HepG2 (cell line): ENCODE results near the gene CASZ1. TPM values are rescaled to one million over a fixed set of nuclear protein-coding genes. Genes with fewer than 3 reads are reported as not detected.

Experiments
- ATAC-seq: fragments of 200-7000 bp; cut with Tn5 transposase; 3 replicates; pipeline ENCODE4 v1.9.1; 2020; ENCODE audit warnings: mild to moderate bottlenecking, moderate library complexity
- BruUV-seq: library from RNA; stranded (reverse); fragments of 400-500 nt; replicated peaks from 2 replicates; lab custom pipeline; 2021; lab: Mats Ljungman, UMichigan
- CTCF ChIA-PET: fragments of 300-600 bp; formaldehyde crosslinking; extraction: SDS; loops from one replicate; lab custom pipeline; 2021; ENCODE audit warnings: low total read pairs, inconsistent platforms, low intra/inter-chr PET ratio; lab: Yijun Ruan, JAX
- POLR2A ChIA-PET: fragments of 350-600 bp; sonication (Branson Sonifier 250); formaldehyde crosslinking; loops from one replicate; lab custom pipeline; 2020; ENCODE audit warnings: antibody characterized with exemption, inconsistent platforms; lab: Yijun Ruan, JAX
- DNase-seq: peaks from one replicate; pipeline ENCODE4 v3.0.0-alpha.2; 2015; ENCODE audit warnings: low spot score
- FAIRE-seq: peaks from 3 replicates; lab custom pipeline; 2011; peaks lifted over from hg19 to GRCh38; lab: Jason Lieb, UNC
- H2AFZ ChIP-seq: one replicate; pipeline ENCODE4 v1.6.1; 2011; ENCODE audit warnings: low read length, inconsistent platforms
- H3K27ac ChIP-seq: fragments of 300-600 bp; 3 replicates; pipeline ENCODE4 v1.8.0; 2011; ENCODE audit warnings: mixed run types, mild to moderate bottlenecking, mixed read lengths, low read length, inconsistent platforms; ENCODE audit not compliant: insufficient read depth; ENCODE audit errors: extremely low read length
- H3K27me3 ChIP-seq, 2 experiments: fragments of 200-600 bp in 1 of 2; 2 replicates in 1 of 2; 3 replicates in 1 of 2; pipeline versions ENCODE4 v1.6.0 to v1.8.0; 2011; ENCODE audit warnings: low read length in 2 of 2, mild to moderate bottlenecking in 2 of 2, moderate library complexity in 2 of 2, inconsistent platforms in 1 of 2; ENCODE audit not compliant: insufficient read depth in 2 of 2, control insufficient read depth in 1 of 2
- H3K36me3 ChIP-seq, 2 experiments: fragments of 200-600 bp in 1 of 2; replicated peaks in 1 of 2; 2 replicates in 1 of 2; 3 replicates in 1 of 2; pipeline versions ENCODE4 v1.5.1 to v1.8.0; 2011; ENCODE audit warnings: low read length in 2 of 2, inconsistent platforms in 1 of 2; ENCODE audit not compliant: insufficient read depth in 2 of 2, control insufficient read depth in 1 of 2
- H3K4me1 ChIP-seq: 2 replicates; pipeline ENCODE4 v1.5.1; 2012; ENCODE audit warnings: low read length, inconsistent platforms; ENCODE audit not compliant: insufficient read depth
- H3K4me2 ChIP-seq: 2 replicates; pipeline ENCODE4 v1.6.0; 2011; ENCODE audit warnings: low read depth, low read length, inconsistent platforms
- H3K4me3 ChIP-seq, 3 experiments: fragments of 200-600 bp in 1 of 3; sonication (generic), shearing (Covaris generic) in 1 of 3; replicated peaks in 1 of 3; 2 replicates each; pipeline ENCODE4 v1.5.1; 2011 to 2016; ENCODE audit warnings: low read length in 3 of 3, inconsistent platforms in 2 of 3, low read depth in 2 of 3, mild to moderate bottlenecking in 2 of 3, control low read depth in 1 of 3, mixed read lengths in 1 of 3; ENCODE audit not compliant: insufficient read depth in 1 of 3
- H3K79me2 ChIP-seq: one replicate; pipeline ENCODE4 v1.6.1; 2011; ENCODE audit warnings: low read length, inconsistent platforms; ENCODE audit not compliant: insufficient read depth
- H3K9ac ChIP-seq: 2 replicates; pipeline ENCODE4 v1.6.0; 2011; ENCODE audit warnings: mild to moderate bottlenecking, low read depth, low read length, inconsistent platforms; ENCODE audit not compliant: insufficient read depth
- H3K9me3 ChIP-seq: 2 replicates; pipeline ENCODE4 v1.5.1; 2012; ENCODE audit warnings: mild to moderate bottlenecking, low read length
- H4K20me1 ChIP-seq: 2 replicates; pipeline ENCODE4 v1.6.0; 2011; ENCODE audit warnings: inconsistent platforms, mild to moderate bottlenecking, low read length, moderate library complexity; ENCODE audit not compliant: insufficient read depth
- AHR ChIP-seq: IDR thresholded peaks from 2 replicates; pipeline ENCODE4 v1.6.1; 2018; ENCODE audit warnings: missing genetic modification reagents, missing compliant biosample characterization
- ARNTL ChIP-seq: sonication (generic); formaldehyde crosslinking; IDR thresholded peaks from 2 replicates; pipeline ENCODE4 v1.4.0; 2020; ENCODE audit warnings: mild to moderate bottlenecking, missing genetic modification reagents
- KLF9 ChIP-seq: IDR thresholded peaks from 2 replicates; pipeline ENCODE4 v1.6.1; 2016; ENCODE audit warnings: low read depth
- NFE2L1 ChIP-seq: sonication (generic); formaldehyde crosslinking; IDR thresholded peaks from 2 replicates; pipeline ENCODE4 v1.4.0; 2020; ENCODE audit warnings: missing genetic modification reagents, mild to moderate bottlenecking, borderline replicate concordance
- PAWR ChIP-seq: sonication (generic); formaldehyde crosslinking; IDR thresholded peaks from 2 replicates; pipeline ENCODE4 v1.4.0; 2020; ENCODE audit warnings: missing genetic modification reagents, mild to moderate bottlenecking, borderline replicate concordance
- ZNF354B ChIP-seq: sonication (generic); formaldehyde crosslinking; IDR thresholded peaks from 2 replicates; pipeline ENCODE4 v1.8.0; 2022; ENCODE audit warnings: mild to moderate bottlenecking, missing genetic modification reagents
- ZNF766 ChIP-seq: sonication (generic); formaldehyde crosslinking; IDR thresholded peaks from 2 replicates; pipeline ENCODE4 v1.5.0; 2020; ENCODE audit warnings: missing genetic modification reagents, borderline replicate concordance
- WGBS: methylation state at CpG from one replicate; pipeline ENCODE4 v1.1.6; 2017; ENCODE audit warnings: low lambda C conversion rate; 5-methylcytosine and 5-hydroxymethylcytosine counted together
- in situ Hi-C: cut with HindIII; loops from 2 replicates; pipeline ENCODE4 v1.10.0; 2017; ENCODE audit warnings: low pct_unique_long_range_greater_than_20kb; ENCODE audit not compliant: extremely low pct_ligation_motif_present
- intact Hi-C: fragments of 100-400 bp; cut with micrococcal nuclease; formaldehyde crosslinking; loops from one replicate; pipeline ENCODE4 v1.10.0; 2022; ENCODE audit not compliant: unreplicated experiment
- polyA plus RNA-seq, 8 experiments: library from polyadenylated mRNA; depleted of rRNA in 3 of 8; stranded (reverse) in 7 of 8; unstranded in 1 of 8; fragments of >200 nt; fragmentation: Illumina TruSeq in 4 of 8; extraction: Trizol in 4 of 8; gene quantifications; 2 replicates each; pipeline versions ENCODE4 v1.2.1 to v1.2.3, GENCODE V29; 2011 to 2016; ENCODE audit warnings: low read depth in 4 of 8, missing spikeins in 1 of 8, mixed read lengths in 1 of 8; ENCODE audit not compliant: insufficient read depth in 1 of 8
- total RNA-seq, 5 experiments: library from RNA; depleted of rRNA; stranded (reverse); fragments of >200 nt; fragmentation: Illumina TruSeq; extraction: Trizol; gene quantifications; 2 replicates each; pipeline ENCODE4 v1.2.3, GENCODE V29; 2016; ENCODE audit warnings: low read depth in 1 of 5
- TF ChIP-seq, protein P1 (sequence below): IDR thresholded peaks from 2 replicates; pipeline ENCODE4 v1.6.1; 2016; ENCODE audit warnings: low read depth
- TF ChIP-seq, protein P2 (sequence below): sonication (generic); formaldehyde crosslinking; IDR thresholded peaks from 2 replicates; pipeline ENCODE4 v1.5.0; 2020; ENCODE audit warnings: missing genetic modification reagents
- TF ChIP-seq, protein P3 (sequence below): sonication (generic); formaldehyde crosslinking; IDR thresholded peaks from 2 replicates; pipeline ENCODE4 v1.4.0; 2020; ENCODE audit warnings: mild to moderate bottlenecking, missing genetic modification reagents

The CASZ1 gene
- total and polyA plus RNA-seq, 2 of the 13 experiments (the other 11 are each of a cell fraction or from before 2014, with no cell fraction given) = 1.9 to 3.7 TPM

DNA sequence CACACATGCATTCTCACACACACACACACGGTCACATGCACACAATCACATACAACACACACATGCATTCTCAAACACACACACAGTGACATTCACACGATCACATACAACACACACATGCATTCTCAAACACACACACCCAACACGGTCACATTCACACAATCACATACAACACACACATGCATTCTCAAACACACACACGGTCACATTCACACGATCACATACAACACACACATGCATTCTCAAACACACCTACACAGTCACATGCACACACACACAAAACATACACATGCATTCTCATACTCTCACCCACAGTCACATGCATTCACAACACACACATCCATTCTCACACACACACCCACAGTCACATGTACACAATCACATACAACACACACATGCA, 135.0 kb downstream of the CASZ1 start (continued):
- TF ChIP-seq, protein P1, sequence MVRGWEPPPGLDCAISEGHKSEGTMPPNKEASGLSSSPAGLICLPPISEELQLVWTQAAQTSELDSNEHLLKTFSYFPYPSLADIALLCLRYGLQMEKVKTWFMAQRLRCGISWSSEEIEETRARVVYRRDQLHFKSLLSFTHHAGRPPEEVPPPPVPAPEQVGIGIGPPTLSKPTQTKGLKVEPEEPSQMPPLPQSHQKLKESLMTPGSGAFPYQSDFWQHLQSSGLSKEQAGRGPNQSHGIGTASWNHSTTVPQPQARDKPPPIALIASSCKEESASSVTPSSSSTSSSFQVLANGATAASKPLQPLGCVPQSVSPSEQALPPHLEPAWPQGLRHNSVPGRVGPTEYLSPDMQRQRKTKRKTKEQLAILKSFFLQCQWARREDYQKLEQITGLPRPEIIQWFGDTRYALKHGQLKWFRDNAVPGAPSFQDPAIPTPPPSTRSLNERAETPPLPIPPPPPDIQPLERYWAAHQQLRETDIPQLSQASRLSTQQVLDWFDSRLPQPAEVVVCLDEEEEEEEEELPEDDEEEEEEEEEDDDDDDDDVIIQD (CRISPR knock-in tag) = no peak
- TF ChIP-seq ARNTL (CRISPR knock-in tag) = no peak
- no peak for TF ChIP-seq AHR (CRISPR knock-in tag)
- TF ChIP-seq ZNF354B = no peak

DNA sequence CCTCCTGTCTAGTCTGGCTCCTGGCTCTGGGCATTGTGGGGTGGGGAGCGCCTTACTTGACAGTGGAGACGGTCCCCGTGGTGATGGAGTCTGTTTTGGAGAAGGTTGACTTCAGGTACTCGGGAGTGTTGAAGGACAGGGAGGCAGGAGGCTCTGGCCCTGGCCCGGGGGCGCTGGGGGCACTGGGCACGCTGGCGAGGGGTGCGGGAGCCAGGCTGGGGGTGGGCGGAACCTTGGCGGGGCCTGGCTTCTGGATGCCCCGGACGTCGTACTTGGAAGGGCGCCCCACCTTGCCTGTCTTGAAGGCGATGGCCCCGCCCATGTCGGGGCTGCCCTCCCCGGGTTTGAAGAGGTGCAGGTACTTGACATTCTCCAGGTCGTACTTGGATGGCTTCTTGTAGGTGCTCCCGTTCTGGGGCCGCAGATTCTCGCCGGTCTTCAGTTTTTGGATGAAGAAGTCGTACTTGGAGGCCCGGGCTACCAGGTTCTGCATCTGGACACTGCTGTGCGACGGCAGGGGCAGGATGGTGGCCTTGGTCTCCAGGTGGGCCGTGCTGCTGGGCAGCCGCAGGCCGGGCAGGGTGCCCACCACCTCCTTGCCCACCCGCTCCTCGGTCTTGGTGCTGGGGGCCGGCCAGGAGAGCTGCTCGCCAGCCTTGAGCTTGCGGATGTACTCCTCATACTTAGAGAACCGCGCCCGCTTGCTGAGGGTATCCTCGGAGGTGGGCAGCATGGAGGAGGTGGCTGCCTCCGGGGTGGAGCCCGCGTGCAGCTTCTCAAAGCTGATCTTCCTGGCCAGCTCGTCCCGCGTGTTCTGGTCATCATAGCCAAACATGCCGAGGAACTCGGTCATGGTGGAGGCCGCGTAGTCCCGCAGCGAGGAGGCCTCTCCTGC, 136.6 kb downstream of the CASZ1 start:
- H4K20me1 ChIP-seq = no peaks in the 10 kb centered on the region
- H3K4me3 ChIP-seq = no peak overlapping the region
- ChIA-PET CTCF (no interaction called here), POLR2A (no interaction called here)
- TF ChIP-seq PAWR (CRISPR knock-in tag) (no peak), NFE2L1 (no peak), ZNF766 (CRISPR knock-in tag) (no peak), KLF9 (no peak)
- TF ChIP-seq, protein P2, sequence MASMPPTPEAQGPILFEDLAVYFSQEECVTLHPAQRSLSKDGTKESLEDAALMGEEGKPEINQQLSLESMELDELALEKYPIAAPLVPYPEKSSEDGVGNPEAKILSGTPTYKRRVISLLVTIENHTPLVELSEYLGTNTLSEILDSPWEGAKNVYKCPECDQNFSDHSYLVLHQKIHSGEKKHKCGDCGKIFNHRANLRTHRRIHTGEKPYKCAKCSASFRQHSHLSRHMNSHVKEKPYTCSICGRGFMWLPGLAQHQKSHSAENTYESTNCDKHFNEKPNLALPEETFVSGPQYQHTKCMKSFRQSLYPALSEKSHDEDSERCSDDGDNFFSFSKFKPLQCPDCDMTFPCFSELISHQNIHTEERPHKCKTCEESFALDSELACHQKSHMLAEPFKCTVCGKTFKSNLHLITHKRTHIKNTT = no peak
- TF ChIP-seq, protein P3, sequence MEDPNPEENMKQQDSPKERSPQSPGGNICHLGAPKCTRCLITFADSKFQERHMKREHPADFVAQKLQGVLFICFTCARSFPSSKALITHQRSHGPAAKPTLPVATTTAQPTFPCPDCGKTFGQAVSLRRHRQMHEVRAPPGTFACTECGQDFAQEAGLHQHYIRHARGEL (CRISPR knock-in tag) = no peak
- H3K9ac ChIP-seq = no peak overlapping the region
- H3K4me2 ChIP-seq = no peak overlapping the region
- DNase-seq (no peak), FAIRE-seq (no peak), ATAC-seq (no peak)
- no peaks in the 10 kb centered on the region for H3K4me1 ChIP-seq
- in situ Hi-C loops (no loop called here), intact Hi-C loops (no loop called here)
- no peak overlapping the region for H2AFZ ChIP-seq
- WGBS = 95% methylated on average over 33 of the region's 52 CpGs
- no TSS peak for BruUV-seq
- no peaks in the 10 kb centered on the region for H3K36me3 ChIP-seq
- H3K9me3 ChIP-seq = no peaks in the 10 kb centered on the region
- H3K27ac ChIP-seq = no peak overlapping the region
- no peaks in the 10 kb centered on the region for H3K79me2 ChIP-seq
- H3K27me3 ChIP-seq = no peaks in the 10 kb centered on the region
